Neutrophil (primary cell): Measurements from ENCODE around the gene ZC3H10.
"Not testable (repeated sequence)": the region's sequence is repeated elsewhere in the genome, so short reads cannot be mapped to it uniquely, and the experiment has no call there.

ENCODE experiments used
- H3K27ac ChIP-seq: fragments of 200-600 bp; sonication (generic); 2 replicates; pipeline ENCODE4 v1.5.1; 2016; ENCODE audit warnings: mild to moderate bottlenecking, moderate library complexity
- H3K27me3 ChIP-seq: fragments of 200-600 bp; sonication (generic); 2 replicates; pipeline ENCODE4 v1.6.0; 2016; ENCODE audit warnings: mild to moderate bottlenecking
- H3K36me3 ChIP-seq: fragments of 200-600 bp; sonication (generic); 2 replicates; pipeline ENCODE4 v1.5.1; 2017
- H3K4me1 ChIP-seq, 2 experiments: fragments of 200-600 bp in 1 of 2; sonication (generic) in 1 of 2; 1 replicate in 1 of 2; 2 replicates in 1 of 2; pipeline versions ENCODE4 v1.5.1 to v1.6.1; 2013 to 2016; ENCODE audit warnings: low read depth in 1 of 2, low read length in 1 of 2, mild to moderate bottlenecking in 1 of 2, moderate library complexity in 1 of 2; ENCODE audit not compliant: control insufficient read depth in 1 of 2, insufficient read depth in 1 of 2
- H3K4me3 ChIP-seq, 2 experiments: fragments of 200-600 bp in 1 of 2; sonication (generic) in 1 of 2; 1 replicate in 1 of 2; 2 replicates in 1 of 2; pipeline ENCODE4 v1.5.1; 2013 to 2016; ENCODE audit warnings: low read depth in 1 of 2, low read length in 1 of 2, mild to moderate bottlenecking in 1 of 2, moderate library complexity in 1 of 2
- H3K9me3 ChIP-seq: fragments of 200-600 bp; sonication (generic); 2 replicates; pipeline ENCODE4 v1.5.1; 2016
- TF ChIP-seq, protein P1 (sequence below): fragments of 200-600 bp; sonication (generic); IDR thresholded peaks from 2 replicates; pipeline ENCODE4 v1.5.1; 2016; ENCODE audit warnings: antibody characterized with exemption

ZC3H10 gene, protein sequence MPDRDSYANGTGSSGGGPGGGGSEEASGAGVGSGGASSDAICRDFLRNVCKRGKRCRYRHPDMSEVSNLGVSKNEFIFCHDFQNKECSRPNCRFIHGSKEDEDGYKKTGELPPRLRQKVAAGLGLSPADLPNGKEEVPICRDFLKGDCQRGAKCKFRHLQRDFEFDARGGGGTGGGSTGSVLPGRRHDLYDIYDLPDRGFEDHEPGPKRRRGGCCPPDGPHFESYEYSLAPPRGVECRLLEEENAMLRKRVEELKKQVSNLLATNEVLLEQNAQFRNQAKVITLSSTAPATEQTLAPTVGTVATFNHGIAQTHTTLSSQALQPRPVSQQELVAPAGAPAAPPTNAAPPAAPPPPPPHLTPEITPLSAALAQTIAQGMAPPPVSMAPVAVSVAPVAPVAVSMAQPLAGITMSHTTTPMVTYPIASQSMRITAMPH

DNA sequence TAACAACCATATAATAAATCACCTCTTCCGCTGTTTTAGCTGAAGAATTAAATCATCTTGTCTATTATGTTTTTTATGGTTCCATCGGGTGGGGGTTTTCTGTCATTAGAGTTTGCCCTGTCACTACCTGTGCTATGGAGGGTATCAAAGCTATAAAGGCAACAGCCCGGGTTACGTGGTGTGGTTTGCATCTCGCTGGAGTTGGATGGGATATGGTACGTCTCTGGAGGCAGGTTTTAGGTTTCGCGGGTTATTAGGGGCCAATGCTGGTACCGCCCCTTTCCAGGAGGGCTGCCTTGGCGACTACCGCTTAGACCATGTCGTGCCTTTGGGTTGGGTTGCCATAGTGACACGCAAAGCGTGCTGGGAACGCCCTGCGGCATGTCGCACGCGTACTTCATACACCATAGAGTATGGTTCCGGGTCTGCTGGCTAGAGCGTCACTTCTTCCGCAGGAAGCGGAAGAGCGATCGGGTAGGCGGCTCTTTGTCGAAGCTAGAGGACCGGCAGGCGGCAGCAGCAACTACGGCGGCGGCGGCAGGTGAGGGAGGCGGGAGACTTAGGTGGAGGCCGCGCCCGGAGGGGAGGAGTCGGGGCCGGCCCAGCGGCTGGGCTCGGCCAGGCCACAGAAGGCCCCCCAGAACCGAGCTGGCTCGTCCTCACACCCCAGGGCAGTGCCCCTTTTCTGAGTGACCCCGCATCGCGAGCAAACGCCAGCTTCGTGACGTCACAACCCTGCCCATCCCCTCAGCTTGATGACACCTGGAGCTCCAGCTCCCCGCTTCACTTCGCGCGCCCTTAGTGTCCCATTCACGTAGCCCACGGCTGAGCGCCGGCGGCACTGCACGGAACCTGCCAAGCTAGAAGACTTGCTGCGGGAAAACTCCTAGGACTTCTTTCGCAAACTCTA, at the start of gene ZC3H10:
TSS of gene ZC3H10 (plus strand) at position 489 of the 910 bp plus-strand sequence. CDS start 2,297 bp downstream, outside the sequence.
- H3K27me3 ChIP-seq: no peaks in the 10 kb centered on the region
- H3K27ac ChIP-seq: peak within 1 kb of the TSS; percentile 96
- TF ChIP-seq, protein P1, sequence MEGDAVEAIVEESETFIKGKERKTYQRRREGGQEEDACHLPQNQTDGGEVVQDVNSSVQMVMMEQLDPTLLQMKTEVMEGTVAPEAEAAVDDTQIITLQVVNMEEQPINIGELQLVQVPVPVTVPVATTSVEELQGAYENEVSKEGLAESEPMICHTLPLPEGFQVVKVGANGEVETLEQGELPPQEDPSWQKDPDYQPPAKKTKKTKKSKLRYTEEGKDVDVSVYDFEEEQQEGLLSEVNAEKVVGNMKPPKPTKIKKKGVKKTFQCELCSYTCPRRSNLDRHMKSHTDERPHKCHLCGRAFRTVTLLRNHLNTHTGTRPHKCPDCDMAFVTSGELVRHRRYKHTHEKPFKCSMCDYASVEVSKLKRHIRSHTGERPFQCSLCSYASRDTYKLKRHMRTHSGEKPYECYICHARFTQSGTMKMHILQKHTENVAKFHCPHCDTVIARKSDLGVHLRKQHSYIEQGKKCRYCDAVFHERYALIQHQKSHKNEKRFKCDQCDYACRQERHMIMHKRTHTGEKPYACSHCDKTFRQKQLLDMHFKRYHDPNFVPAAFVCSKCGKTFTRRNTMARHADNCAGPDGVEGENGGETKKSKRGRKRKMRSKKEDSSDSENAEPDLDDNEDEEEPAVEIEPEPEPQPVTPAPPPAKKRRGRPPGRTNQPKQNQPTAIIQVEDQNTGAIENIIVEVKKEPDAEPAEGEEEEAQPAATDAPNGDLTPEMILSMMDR: peak; percentile 83
- H3K9me3 ChIP-seq: no peaks in the 10 kb centered on the region
- H3K4me3 ChIP-seq: peak within 1 kb of the TSS; percentile 87 to 96
- peaks cover 23% of the 10 kb centered on the region for H3K36me3 ChIP-seq
- H3K4me1 ChIP-seq: peaks cover 33% of the 10 kb centered on the region in 2 experiments

DNA sequence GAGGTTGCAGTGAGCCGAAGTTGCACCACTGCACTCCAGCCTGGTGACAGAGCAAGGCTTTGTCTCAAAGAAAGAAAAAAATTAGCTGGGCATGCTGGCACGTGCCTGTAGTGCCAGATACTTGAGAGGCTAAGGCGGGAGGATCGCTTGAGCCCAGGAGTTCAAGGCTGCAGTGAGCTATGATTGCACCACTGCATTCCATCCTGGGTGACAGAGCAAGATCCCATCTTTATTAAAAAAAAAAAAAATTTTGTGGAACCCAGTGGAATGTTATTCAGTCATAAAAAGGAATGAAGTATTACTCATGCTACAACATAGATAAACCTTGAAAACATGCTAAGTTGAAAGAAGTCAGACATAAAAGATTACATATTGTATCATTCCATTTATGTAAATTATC, 46.4 kb upstream of the ZC3H10 start:
- TF ChIP-seq, protein P1: no peak
- Histone ChIP-seq H3K27me3 (peaks cover 6% of the 10 kb centered on the region), H3K4me3 (no peak overlapping the region), H3K27ac (no peak overlapping the region), H3K9me3 (no peaks in the 10 kb centered on the region), H3K4me1 (no peaks in the 10 kb centered on the region), H3K36me3 (no peaks in the 10 kb centered on the region)

DNA sequence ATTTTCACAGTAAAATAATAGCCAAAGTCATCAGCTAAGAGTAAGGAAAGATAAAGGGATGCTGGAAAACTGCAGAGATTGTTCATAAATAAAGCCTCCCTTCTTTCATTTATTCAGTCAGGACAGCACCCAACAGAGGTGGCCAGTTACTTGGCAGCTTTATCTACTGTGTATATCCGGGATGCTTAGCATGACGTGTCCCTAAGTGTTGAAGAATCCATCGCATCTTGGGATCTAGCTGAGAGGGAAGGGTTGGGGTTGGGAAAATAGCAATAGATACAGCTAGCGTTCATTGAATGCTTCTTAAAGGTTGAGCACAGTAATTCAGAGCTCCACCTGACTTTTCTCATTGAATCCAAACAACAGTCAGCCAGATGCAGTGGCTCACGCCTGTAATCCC, 43.7 kb upstream of the ZC3H10 start:
- H3K27ac ChIP-seq: no peak overlapping the region
- H3K4me3 ChIP-seq: no peak overlapping the region
- TF ChIP-seq, protein P1: no peak
- H3K4me1 ChIP-seq: peaks cover 6 to 8% of the 10 kb centered on the region in 2 experiments
- no peaks in the 10 kb centered on the region for H3K9me3 ChIP-seq
- no peaks in the 10 kb centered on the region for H3K36me3 ChIP-seq
- H3K27me3 ChIP-seq: peaks cover 32% of the 10 kb centered on the region

DNA sequence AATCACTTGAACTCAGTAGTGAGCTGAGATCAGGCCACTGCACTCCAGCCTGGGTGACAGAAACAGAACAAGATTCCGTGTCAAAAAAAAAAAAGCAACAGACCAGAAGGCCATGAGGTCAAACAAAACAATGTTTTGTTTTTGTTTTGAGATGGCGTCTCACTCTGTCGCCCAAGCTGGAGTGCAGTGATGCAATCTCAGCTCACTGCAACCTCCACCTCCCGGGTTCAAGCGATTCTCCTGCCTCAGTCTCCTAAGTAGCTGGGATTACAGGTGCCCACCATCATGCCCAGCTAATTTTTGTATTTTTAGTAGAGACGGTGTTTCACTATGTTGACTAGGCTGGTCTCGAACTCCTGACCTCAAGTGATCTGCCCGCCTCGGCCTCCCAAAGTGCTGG, 40.1 kb upstream of the ZC3H10 start:
- H3K4me1 ChIP-seq: peaks cover 17 to 19% of the 10 kb centered on the region in 2 experiments
- H3K27ac ChIP-seq, H3K9me3 ChIP-seq, H3K36me3 ChIP-seq, H3K4me3 ChIP-seq: not testable (repeated sequence)
- H3K27me3 ChIP-seq: peaks cover 68% of the 10 kb centered on the region

DNA sequence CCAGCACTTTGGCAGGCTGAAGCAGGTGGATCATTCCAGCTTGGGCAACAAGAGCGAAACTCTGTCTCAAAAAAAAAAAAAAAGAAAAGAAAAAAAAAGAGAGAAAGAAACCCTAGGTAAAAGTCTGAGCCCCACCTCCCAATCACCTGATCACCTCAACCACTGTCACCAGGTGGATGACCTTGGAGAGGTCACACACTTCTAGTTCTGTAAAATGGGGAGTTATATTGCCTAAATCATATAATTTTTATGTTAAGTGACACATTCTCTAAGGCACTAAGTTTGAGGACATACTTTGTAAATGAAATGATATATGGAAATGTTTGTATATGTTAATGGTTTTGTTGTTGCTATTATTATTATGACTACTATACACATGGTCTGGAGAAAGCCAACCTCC, 39.6 kb upstream of the ZC3H10 start:
- Histone ChIP-seq H3K36me3 (no peaks in the 10 kb centered on the region), H3K4me1 (peaks cover 17 to 19% of the 10 kb centered on the region in 2 experiments), H3K27me3 (peaks cover 72% of the 10 kb centered on the region), H3K4me3 (no peak overlapping the region), H3K9me3 (no peaks in the 10 kb centered on the region), H3K27ac (no peak overlapping the region)
- TF ChIP-seq, protein P1: no peak
